Upper lobe of left lung (tissue), 6 donors: Measurements from ENCODE around the gene ME2. TPM values are rescaled to one million over a fixed set of nuclear protein-coding genes. Genes with fewer than 3 reads are reported as not detected.
"Not testable (repeated sequence)": the region's sequence is repeated elsewhere in the genome, so short reads cannot be mapped to it uniquely, and the experiment has no call there.

Source experiments
- ATAC-seq, 2 donors: fragments of 200-7000 bp; cut with Tn5 transposase; one replicate each; pipeline ENCODE4 v1.9.1; 2022; ENCODE audit warnings: mild to moderate bottlenecking in 2 of 2, moderate library complexity in 2 of 2; ENCODE audit not compliant: low FRiP score in 2 of 2
- DNase-seq, 2 donors: peaks; one replicate each; pipeline ENCODE4 v3.0.0-alpha.2; 2019 to 2020
- H3K27ac ChIP-seq, 4 donors: fragments of 200-600 bp; sonication (generic); one replicate each; pipeline ENCODE4 v1.5.1; 2016 to 2019
- H3K27me3 ChIP-seq, 4 donors: fragments of 200-600 bp; sonication (generic); one replicate each; pipeline ENCODE4 v1.5.1; 2017 to 2019
- H3K36me3 ChIP-seq, 4 donors: fragments of 200-600 bp; sonication (generic); one replicate each; pipeline ENCODE4 v1.5.1; 2016 to 2019
- H3K4me1 ChIP-seq, 4 donors: fragments of 200-600 bp; sonication (generic); one replicate each; pipeline ENCODE4 v1.5.1; 2018 to 2019
- H3K4me3 ChIP-seq, 4 donors: fragments of 200-600 bp; sonication (generic); one replicate each; pipeline ENCODE4 v1.5.1; 2017 to 2019; ENCODE audit warnings: mild to moderate bottlenecking in 2 of 4, moderate library complexity in 1 of 4
- H3K9me3 ChIP-seq, 4 donors: fragments of 200-600 bp; sonication (generic); one replicate each; pipeline ENCODE4 v1.5.1; 2018 to 2019
- EP300 ChIP-seq, 4 donors: sonication (generic); formaldehyde crosslinking; IDR thresholded peaks; one replicate each; pipeline ENCODE4 v1.5.1; 2017; ENCODE audit warnings: antibody characterized with exemption in 4 of 4, control low read depth in 2 of 4
- POLR2A ChIP-seq, 4 donors: fragments of 450-650 bp; IDR thresholded peaks; one replicate each; pipeline ENCODE4 v1.5.1; 2016 to 2017; ENCODE audit warnings: antibody characterized with exemption in 4 of 4, mild to moderate bottlenecking in 2 of 4
- POLR2AphosphoS5 ChIP-seq, 2 donors: sonication (generic); formaldehyde crosslinking; IDR thresholded peaks; one replicate each; pipeline ENCODE4 v1.5.1; 2017; ENCODE audit warnings: antibody characterized with exemption in 2 of 2
- WGBS, 2 donors: methylation state at CpG; one replicate each; pipeline ENCODE4 v1.1.5; 2017 to 2018; 5-methylcytosine and 5-hydroxymethylcytosine counted together
- total RNA-seq, 6 donors: library from RNA; depleted of rRNA in 4 of 6; stranded (reverse); fragments of >200 nt in 4 of 6; gene quantifications; one replicate each; pipeline versions ENCODE4 v1.1.0 to v1.2.1, GENCODE V29; 2016 to 2021
- TF ChIP-seq, protein P1 (sequence below), 6 experiments: fragments of 450-650 bp in 4 of 6; fragments of 200-600 bp in 2 of 6; sonication (generic) in 2 of 6; IDR thresholded peaks; one replicate each; pipeline ENCODE4 v1.5.1; 2016 to 2019; ENCODE audit warnings: antibody characterized with exemption in 6 of 6
- donor health status: DM: no; HTN: no; CAD: no; lungs with moderate emphysema.
- donor health status: DM: no; HTN: yes; CAD: no; lungs with severe emphysema.

The ME2 gene
- total RNA-seq, 6 donors from 2014 or later = 26.9 to 69.8 (median 36.4) TPM

DNA sequence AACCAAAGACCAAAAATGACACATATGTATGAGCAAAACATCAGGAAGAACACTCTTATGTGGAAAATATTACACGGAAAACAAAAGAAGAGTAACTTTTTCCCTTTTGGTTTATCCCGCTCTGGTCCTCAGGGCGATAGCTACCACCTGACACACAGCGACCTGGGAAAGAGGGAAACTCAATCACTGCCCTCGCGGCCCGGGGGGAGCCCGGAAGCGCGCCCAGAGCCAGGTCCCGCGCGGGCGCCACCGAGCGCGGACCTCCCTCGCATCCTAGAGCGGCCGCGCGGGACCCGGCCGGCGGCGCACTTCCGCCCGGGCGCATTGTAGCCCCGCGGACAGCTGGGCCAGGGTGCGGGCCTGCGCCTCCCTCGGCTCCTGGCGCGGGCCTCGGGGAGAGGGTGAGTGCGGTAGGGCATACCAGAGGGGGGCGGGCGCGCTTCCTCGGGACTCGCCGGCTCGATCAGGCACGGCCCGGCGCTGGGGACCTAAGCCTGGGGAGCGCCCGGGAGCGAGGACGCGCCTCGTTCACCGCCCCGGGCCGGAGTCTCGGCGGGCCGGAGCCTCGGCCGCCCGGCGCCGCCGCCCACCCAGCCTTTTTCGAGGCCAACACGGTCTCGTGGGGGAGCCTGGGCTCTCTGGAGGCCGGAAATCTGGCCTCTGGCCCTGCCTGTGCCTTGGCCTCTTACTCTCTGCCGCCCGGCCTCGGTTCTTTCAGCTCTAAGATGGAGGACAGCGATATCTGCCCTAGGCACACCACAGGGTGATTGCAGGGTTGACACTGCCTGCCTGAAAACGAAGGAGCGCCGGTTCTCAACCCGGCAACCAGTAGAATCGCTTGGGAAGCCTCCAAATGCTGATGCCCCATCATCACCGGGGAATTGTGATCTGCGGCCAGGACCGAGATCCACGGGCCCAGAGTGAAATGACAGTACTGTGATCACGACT lies 89.1 kb downstream of the ME2 start, which contains the start of gene ELAC1:
ELAC1 (plus strand) TSS at position 327 of the 948 bp plus-strand sequence. CDS start 6,365 bp downstream, outside the sequence.
- peaks cover 12 to 18% (median 16%) of the 10 kb centered on the region in 4 donors for H3K4me1 ChIP-seq
- 0 to 1% methylated on average over 11 to 44 of the region's 84 CpGs for WGBS, 2 donors
- DNase-seq (peak; percentile 87 to 96), ATAC-seq (peak; percentile 96 to 99)
- TF ChIP-seq EP300 (IDR thresholded peaks at IDR 0.05) (no peak), POLR2AphosphoS5 (IDR thresholded peaks at IDR 0.05) (peak; percentile 82 to 90), POLR2A (IDR thresholded peaks at IDR 0.05) (peak; percentile 86 to 99 (median 94))
- TF ChIP-seq, protein P1, sequence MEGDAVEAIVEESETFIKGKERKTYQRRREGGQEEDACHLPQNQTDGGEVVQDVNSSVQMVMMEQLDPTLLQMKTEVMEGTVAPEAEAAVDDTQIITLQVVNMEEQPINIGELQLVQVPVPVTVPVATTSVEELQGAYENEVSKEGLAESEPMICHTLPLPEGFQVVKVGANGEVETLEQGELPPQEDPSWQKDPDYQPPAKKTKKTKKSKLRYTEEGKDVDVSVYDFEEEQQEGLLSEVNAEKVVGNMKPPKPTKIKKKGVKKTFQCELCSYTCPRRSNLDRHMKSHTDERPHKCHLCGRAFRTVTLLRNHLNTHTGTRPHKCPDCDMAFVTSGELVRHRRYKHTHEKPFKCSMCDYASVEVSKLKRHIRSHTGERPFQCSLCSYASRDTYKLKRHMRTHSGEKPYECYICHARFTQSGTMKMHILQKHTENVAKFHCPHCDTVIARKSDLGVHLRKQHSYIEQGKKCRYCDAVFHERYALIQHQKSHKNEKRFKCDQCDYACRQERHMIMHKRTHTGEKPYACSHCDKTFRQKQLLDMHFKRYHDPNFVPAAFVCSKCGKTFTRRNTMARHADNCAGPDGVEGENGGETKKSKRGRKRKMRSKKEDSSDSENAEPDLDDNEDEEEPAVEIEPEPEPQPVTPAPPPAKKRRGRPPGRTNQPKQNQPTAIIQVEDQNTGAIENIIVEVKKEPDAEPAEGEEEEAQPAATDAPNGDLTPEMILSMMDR (IDR thresholded peaks at IDR 0.05) = peak in 4 of 6 experiments; percentile 5 to 42 (median 12)
- no peaks in the 10 kb centered on the region for H3K27me3 ChIP-seq
- peak within 1 kb of the TSS; percentile 96 to 100 (median 98) for H3K27ac ChIP-seq
- H3K9me3 ChIP-seq = peaks cover 0 to 1% (median under 1%) of the 10 kb centered on the region in 4 donors
- H3K36me3 ChIP-seq = no peaks in the 10 kb centered on the region
- peak within 1 kb of the TSS; percentile 77 to 95 (median 86) for H3K4me3 ChIP-seq

DNA sequence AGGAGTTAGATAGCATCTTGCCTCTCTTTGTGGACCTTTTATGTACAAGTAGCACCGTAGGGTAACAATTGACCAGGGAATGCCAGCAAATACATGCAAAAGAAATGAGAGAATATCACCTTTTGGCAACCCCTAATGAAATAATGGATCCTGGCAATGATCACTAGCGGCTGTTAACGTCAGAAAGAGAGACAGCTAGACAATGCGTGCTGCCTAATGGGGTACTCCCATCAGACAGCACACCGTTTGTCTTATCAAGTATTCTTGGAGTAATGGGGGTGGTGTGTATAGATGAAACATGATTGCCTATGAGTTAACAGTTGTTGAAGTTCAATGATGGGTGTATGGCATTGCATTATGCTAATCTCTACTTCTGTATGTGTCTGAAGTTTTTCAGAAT lies 90.5 kb downstream of the ME2 start:
- Histone ChIP-seq H3K4me1 (peaks cover 12 to 21% (median 16%) of the 10 kb centered on the region in 4 donors), H3K9me3 (no peaks in the 10 kb centered on the region), H3K36me3 (peaks cover 0 to under 1% (median 0%) of the 10 kb centered on the region in 4 donors), H3K27ac (peak overlapping the region in 1 of 4 donors; percentile 98), H3K27me3 (no peaks in the 10 kb centered on the region), H3K4me3 (peak overlapping the region in 1 of 4 donors; percentile 82)
- DNase-seq (no peak), ATAC-seq (no peak)
- 80 to 84% methylated on average over 5 of the region's 5 CpGs for WGBS, 2 donors
- TF ChIP-seq, protein P1 (IDR thresholded peaks at IDR 0.05) = no peak
- no peak for TF ChIP-seq EP300 (IDR thresholded peaks at IDR 0.05)
- TF ChIP-seq POLR2AphosphoS5 (IDR thresholded peaks at IDR 0.05) = no peak
- TF ChIP-seq POLR2A (IDR thresholded peaks at IDR 0.05) = no peak

GRCh38 chr18:50970006-50970405 lies 91.1 kb downstream of the ME2 start:
- no peak overlapping the region for H3K27ac ChIP-seq
- no peaks in the 10 kb centered on the region for H3K9me3 ChIP-seq
- 33 to 62% methylated on average over 2 of the region's 2 CpGs for WGBS, 2 donors
- no peak overlapping the region for H3K4me3 ChIP-seq
- H3K36me3 ChIP-seq = peaks cover 0 to 6% (median 3%) of the 10 kb centered on the region in 4 donors
- DNase-seq (peak in 1 of 2 donors; percentile 71), ATAC-seq (no peak)
- H3K4me1 ChIP-seq = peaks cover 12 to 21% (median 16%) of the 10 kb centered on the region in 4 donors
- no peak for TF ChIP-seq POLR2A (IDR thresholded peaks at IDR 0.05)
- TF ChIP-seq, protein P1 (IDR thresholded peaks at IDR 0.05) = no peak
- no peak for TF ChIP-seq EP300 (IDR thresholded peaks at IDR 0.05)
- no peak for TF ChIP-seq POLR2AphosphoS5 (IDR thresholded peaks at IDR 0.05)
- no peaks in the 10 kb centered on the region for H3K27me3 ChIP-seq

DNA sequence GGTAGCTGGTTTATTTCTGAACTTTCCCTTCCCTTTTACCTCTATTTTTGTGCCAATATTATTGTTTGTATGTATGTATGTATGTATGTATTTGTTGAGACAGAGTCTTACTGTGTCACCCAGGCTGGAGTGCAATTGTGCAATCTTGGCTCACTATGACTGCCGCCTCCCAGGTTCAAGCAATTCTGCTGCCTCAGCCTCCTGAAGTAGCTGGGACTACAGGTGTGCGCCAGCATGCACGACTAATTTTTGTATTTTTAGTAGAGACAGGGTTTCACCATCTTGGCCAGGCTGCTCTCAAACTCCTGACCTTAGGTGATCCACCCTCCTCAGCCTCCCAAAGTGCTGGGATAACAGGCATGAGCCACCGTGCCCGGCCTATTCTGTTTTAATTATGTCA lies 93.5 kb downstream of the ME2 start:
- Histone ChIP-seq H3K4me1 (peaks cover 10 to 21% (median 14%) of the 10 kb centered on the region in 4 donors), H3K36me3 (peaks cover 10 to 29% (median 21%) of the 10 kb centered on the region in 4 donors)
- DNase-seq = peak in 1 of 2 donors; percentile 67
- ATAC-seq, H3K4me3 ChIP-seq, H3K27ac ChIP-seq, H3K27me3 ChIP-seq, H3K9me3 ChIP-seq: not testable (repeated sequence)
- 67 to 80% methylated on average over 5 of the region's 5 CpGs for WGBS, 2 donors
